ENCODE measurements around the gene NCOA3.
"Not testable (repeated sequence)": the region's sequence is repeated elsewhere in the genome, so short reads cannot be mapped to it uniquely, and the experiment has no call there.

NCOA3 gene

DNA sequence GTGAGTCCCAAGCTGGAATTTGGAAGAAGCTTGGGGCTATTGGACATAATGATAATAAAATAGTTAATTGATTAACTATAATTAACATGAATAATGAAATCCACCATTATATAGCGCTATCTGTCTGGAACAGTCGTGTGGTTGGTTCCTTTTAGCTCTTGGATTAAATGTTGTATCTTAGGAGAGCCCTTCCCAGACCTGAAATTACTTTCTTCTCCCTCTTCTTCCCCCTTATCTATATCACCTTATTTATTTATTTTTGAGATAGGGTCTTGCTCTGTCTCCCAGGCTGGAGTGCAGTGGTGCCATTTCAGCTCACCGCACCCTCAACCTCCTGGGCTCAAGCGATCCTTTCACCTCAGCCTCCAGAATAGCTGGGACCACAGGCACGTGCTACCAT lies 64.6 kb downstream of the NCOA3 start:
- DNase-seq (ENCODE audit: low read depth) = no peak

DNA sequence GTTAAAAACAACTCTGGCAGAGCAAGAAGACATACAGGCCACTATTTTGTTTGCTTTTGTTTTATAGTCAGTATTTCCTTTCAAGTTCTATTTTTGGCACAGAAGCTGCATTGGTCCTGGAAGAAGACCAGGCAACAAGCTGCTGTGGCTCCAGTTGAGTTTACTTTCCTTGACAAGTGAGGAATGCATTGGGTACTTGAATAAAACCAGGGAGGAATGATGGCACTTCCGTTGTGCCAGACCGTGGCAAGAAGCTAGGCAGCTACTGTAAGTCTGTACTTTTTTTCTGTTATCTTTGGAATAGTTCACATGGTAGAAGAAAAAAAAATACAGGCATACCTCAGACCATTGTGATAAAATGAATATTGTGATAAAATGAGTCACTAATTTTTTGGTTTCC lies 66.3 kb downstream of the NCOA3 start:
- no peak for DNase-seq (ENCODE audit: low read depth)

DNA sequence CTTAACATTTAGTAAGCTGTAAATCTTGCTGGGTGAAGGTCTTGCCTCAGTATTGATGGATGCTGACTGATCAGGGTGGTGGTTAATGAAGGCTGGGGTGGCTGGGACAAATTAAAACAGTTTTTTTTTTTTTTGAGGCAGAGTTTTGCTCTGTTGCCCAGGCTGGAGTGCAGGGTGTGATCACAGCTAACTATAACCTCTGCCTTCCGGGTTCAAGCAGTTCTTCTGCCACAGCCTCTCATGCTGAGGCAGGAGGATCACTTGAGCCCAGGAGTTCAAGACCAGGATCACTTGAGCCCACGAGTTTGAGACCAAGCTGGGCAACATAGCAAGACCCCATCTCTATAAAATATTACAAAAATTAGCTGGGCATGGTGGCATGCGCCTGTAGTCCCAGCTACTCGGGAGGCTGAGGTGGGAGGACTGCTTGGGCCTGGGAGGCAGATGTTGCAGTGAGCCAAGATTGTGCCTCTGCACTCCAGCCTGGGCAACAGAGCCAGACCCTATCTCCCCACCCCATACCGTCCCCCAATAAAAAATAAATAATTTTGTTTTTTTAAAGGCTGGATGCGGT lies 67.2 kb downstream of the NCOA3 start:
- no peak for DNase-seq (ENCODE audit: low read depth)

DNA sequence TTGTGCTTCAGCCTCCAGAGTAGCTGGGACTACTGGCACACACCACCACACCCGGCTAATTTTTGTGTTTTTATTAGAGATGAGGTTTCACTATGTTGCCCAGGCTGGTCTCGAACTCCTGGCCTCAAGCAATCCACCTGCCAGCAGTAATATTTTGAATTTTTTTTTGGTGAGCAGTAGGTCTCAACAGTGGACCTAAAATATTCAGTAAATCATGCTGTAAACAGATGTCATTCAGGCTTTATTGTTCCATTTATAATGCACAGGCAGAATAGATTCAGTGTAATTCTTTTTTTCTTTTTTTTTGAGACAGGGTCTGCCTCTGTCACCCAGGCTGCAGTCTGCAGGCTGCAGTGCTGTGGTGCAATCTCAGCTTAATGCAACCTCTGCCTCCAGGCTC lies 69.7 kb downstream of the NCOA3 start:
- no peak for DNase-seq (ENCODE audit: low read depth)

DNA sequence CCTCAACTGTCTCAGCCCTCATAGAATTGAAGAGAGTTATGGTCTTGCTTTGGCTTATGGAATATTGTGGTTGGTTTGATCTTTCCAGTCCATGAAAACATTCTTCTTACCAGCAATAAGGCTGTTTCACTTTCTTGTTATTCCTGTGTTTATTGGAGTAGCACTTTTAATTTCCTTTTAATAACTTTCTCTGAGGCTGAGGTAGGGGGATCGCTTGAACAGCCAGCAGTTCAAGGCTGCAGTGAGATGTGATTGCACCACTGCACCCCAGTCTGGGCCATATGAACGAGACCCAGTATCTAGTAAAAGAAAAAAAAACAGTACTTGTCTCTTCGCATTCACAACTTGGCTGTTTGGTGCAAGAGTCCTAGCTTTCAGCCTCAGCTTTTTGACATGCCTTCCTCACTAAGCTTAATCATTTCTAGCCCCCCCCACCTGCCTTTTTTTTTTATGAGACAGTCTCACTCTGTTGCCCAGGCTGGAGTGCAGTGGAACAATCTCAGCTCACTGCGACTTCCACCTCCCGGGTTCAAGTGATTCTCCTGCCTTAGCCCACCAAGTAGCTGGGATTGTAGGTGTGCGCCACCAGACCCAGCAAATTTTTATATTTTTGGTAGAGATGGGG lies 70.5 kb downstream of the NCOA3 start:
- DNase-seq (ENCODE audit: low read depth) = no peak

DNA sequence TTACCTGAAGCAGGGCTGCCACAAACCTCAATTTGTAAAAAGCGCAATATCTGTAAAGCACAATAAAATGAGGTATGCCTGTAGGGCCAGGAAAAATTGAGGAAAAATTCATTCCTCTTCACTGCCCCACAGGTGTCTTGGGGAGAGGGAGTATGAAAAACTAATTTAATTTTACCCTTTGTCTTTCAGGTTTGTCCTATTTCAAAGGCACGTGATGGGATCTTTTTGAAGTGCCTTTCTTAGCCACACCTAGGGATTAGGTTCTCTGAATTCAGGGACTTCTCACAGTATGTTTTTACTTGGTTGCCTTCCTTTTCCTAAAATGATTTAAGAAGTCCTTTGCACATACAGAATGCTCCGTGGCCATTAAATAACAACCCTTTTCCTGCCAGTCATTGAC lies 71.9 kb downstream of the NCOA3 start:
- DNase-seq (ENCODE audit: low read depth) = no peak

DNA sequence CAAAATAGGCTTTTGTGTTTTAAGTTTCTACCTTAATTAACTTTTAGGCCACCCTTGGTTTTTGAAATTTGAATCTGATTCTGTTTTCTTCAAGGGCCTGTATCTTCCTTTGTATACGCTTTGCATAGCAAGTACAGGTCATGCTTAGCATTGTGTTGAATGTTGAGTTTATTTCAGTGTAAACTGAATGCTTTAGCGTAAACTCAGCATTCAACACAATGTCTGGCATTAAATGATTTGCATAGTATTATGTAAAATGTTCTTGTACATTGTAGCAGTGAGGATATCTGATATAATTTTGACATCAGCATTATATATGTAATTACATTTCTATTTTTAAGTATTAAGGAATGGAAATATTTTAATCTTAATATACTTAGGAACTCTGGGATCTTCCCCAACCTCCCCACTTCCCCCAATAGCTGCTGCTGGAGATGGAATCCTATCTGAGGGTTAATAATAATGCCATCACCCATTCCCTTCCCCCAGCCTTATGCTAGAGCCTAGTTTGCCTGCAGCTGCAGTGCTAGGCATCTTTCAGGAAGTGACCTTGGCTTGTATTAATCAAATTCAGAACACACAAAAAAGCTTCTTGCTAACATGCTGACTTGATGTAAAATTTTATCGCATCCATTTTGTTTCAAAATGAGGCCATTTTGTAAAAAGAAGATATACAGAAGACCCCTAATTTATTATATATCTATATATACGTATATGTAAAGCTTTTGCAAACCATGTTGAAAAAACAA lies 73.1 kb downstream of the NCOA3 start:
- DNase-seq (ENCODE audit: low read depth) = no peak

DNA sequence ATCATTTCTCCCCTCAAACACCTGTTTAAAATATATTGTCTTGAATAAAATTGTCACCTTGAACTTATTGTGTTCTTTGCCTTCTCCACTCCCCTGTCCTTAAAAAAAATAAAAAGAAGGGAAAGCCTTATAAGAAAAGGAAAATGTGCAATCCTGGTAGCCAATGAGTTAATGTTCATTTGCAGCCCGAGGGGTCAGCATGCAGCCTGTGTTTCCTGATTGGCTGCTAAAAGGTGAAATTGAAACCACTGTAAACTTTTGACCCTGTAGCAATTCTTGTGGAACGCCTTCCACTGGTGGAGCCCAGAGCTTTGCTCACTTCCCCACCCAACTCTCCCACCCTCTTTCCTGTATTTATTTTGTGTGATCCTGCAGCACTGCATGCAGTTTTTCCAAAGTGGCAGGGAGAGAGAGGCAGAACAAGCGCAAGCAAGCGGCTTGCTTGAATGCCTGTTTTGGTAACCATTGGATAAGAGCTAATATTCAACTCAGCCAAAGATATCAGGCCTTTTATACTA lies 74.9 kb downstream of the NCOA3 start:
- no peak for DNase-seq (ENCODE audit: low read depth)

DNA sequence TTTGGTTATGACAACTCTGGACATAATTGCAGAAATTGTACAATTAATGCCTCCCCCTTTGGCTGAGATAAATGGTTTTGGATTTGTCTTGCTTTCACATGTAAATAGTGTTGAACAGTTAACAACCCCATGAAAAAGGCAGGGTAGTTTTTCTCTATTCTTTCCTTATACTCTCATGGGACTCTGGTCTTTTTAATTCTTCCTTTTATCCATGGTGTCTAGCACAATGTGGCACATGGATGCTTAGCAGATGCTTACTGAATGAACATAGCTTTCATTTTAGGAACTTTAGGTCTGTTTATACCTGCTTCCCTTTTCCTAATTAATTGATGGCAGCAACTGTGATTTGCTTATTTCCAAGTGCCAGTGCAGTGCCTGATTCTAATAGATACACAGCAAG lies 75.6 kb downstream of the NCOA3 start:
- no peak for DNase-seq (ENCODE audit: low read depth)

DNA sequence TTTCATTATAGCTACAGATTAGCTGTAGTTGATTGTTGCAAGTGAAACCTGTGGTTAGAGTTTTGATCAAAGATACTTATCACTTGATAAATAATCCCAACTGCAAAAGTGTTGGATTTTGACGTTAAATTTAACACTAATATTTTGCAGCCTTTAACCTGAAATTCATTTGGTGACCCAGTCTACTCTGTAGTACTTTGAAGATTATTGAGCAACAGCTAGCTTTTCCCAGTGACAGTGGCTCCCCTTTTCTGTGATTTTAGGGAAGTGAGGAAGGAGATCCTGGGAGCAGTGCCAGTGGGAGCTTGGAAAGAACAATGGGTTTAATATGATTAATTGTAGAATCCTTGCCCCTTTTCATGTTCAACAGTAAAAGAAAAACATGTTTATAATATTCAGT lies 76.9 kb downstream of the NCOA3 start:
- DNase-seq (ENCODE audit: low read depth) = no peak

DNA sequence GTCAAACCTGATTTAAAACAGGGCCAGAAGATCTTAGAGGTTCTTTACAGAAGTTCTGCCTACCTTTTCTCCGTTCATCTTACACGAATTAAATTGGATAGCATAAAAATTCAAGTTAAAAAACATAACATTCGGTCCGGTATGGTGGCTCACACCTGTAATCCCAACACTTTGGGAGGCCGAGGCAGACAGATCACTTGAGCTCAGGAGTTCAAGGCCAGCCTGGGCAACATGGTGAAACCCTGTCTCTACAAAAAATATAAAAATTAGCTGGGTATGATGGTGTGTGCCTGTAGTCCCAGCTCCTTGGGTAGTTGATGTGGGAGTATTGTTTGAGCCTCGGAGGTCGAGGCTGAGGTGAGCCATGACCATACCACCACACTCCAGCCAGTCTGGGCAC lies 79.0 kb downstream of the NCOA3 start:
- not testable (repeated sequence) for DNase-seq (ENCODE audit: low read depth)

DNA sequence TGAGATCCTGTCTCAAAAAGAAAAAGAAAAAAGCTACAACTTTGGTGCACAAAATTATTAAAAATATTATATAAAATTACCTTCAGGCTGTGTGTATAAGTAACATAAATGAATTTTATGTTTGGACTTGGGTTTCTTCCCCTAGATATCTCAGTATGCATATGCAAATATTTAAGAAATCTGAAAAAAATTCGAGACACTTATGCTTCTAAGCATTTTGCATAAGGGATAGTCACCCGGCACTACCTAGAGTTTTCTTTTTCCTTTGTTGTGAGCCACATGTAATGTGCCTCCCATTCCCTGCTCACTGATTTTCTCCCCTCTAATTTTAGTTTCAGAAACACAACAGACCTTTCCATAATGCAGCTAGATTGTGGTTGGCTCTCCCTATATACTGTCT lies 79.4 kb downstream of the NCOA3 start:
- no peak for DNase-seq (ENCODE audit: low read depth)

DNA sequence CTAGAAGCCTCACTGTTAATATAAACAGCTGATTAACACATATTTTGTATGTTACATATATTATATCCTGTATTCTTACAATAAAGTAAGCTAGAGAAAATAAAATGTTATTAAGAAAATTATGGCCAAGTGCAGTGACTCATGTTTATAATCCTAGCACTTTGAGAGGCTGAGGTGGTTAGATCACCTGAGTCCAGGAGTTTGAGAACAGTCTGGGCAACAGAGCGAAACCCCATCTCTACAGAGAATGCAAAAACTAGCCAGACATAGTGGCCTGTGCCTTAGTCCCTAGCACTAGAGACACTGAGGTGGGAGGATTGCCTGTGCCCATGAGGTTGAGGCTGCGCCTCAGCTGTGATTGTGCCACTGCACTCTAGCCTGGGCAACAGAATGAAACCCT lies 81.9 kb downstream of the NCOA3 start:
- no peak for DNase-seq (ENCODE audit: low read depth)

DNA sequence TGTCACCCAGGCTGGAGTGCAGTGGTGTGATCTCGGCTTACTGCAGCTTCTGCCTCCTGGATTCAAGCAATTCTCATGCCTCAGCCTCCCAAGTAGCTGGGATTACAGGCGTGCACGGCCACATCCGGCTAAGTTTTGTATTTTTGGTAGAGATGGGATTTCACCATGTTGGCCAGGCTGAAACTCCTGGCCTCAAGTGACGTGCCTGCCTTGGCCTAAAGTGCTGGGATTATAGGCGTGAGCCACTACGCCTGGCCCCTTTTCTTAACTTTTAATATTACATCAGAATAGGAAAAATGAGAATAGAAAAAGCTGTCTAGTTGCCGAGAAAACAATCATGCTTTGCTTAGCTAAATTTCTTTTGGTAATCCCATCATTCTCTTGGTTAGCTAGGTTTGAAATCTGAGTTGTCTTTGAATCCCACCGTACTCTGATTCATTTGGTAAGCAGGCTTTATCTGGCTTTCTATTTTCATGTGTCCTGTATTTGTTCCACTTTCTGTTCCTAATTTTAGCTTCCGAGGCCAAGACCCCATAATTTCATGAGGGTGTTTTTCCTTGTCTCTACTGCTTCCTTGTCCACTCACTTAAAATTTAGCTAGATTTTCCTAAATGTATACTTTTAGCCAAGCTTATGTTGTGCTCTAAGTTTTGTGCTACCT lies 83.5 kb downstream of the NCOA3 start:
- DNase-seq (ENCODE audit: low read depth) = no peak

DNA sequence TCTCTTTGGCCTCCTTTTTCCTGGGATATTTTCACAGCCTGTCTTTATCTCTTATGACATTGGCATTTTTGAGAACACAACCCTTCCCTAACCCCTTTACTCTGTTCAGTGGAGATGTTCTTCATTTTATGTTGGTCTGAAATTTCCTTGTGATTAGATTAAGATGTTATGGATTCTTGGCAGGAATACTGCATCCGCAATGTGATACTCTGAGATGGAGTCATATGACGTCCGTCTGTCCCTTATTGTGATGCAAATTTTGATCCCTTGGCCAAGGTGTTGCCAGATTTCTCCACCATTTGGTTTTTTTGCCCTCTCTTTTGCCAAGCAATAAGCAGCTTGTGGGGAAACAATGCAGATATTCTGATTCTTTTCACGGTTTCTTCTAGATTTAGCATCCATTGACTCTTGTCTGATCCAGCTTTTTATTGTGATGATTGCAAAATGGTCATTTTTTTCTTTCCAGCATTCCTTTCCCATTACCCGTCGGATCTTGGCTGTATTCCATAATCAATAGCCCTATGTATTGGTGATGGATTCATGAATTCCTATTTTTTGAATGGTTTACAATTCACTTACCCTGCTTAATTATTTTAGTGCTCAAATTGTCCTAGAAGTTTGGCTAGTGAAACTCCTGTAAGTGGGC lies 85.1 kb downstream of the NCOA3 start:
- no peak for DNase-seq (ENCODE audit: low read depth)

DNA sequence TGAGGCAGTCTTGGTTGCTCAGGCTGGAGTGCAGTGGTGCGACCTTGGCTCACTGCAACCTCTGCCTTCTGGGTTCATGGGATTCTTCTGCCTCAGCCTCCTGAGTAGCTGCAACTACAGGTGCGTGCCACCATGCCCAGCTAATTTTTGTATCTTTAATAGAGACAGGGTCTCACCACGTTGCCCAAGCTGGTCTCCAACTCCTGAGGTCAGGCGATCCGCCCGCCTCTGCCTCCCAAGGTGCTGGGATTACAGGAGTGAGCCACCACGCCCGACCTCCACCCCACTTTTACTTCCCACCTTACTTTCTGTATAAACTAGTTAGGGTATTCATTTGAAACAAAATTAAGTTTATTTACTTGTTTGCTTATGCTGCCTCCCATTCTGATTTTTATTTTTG lies 86.5 kb downstream of the NCOA3 start:
- no peak for DNase-seq (ENCODE audit: low read depth)

DNA sequence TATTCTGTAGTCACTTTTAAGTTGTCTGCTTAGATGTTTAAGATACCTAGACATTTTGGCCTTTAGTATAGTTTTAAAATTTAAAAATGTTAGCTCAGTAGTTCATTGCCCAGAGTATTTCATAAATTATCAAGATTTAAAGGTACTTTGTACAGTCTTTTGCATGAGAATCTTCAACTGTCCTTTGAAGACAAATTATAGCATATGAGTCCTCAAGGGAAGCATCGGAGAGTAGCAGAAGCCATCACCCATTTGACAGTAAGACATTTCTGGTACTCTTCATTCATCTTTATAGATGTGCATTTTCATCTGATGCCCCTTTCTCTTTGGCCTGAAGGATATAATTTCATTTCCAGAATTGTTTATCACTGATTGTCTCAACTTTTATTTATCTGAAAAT lies 89.5 kb downstream of the NCOA3 start:
- no peak for DNase-seq (ENCODE audit: low read depth)

DNA sequence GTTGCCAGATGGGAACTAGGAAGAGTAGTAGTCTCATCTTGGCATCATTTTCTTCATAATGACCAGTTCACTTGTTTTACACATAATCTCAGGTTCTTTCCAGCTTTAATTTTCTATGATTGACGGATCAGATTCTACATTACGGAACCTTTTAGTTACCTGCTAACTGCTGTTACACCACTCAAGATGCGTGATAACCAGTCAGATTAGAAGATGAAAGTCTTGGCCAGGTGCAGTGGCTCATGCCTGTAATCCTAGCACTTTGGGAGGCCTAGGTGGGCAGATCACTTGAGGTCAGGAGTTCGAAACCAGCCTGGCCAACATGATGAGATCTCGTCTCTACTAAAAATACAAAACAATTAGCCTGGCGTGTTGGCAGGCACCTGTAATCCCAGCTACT lies 92.5 kb downstream of the NCOA3 start:
- no peak for DNase-seq (ENCODE audit: low read depth)

DNA sequence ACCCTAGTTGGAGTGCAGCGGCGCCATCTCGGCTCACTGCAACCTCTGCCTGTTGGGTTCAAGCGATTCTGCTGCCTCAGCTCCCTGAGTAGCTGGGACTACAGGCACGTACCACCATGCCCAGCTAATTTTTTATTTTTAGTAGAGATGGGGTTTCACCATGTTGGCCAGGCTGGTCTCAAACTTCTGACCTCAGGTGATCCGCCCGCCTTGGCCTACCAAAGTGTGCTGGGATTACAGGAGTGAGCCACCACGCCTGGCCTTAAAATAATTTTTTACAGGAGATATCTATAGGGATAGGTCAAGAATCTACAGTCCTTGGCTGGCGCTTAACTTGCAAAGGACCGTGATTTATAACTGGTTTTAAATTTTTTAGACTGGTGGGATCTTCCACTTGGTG lies 93.5 kb downstream of the NCOA3 start:
- not testable (repeated sequence) for DNase-seq (ENCODE audit: low read depth)

DNA sequence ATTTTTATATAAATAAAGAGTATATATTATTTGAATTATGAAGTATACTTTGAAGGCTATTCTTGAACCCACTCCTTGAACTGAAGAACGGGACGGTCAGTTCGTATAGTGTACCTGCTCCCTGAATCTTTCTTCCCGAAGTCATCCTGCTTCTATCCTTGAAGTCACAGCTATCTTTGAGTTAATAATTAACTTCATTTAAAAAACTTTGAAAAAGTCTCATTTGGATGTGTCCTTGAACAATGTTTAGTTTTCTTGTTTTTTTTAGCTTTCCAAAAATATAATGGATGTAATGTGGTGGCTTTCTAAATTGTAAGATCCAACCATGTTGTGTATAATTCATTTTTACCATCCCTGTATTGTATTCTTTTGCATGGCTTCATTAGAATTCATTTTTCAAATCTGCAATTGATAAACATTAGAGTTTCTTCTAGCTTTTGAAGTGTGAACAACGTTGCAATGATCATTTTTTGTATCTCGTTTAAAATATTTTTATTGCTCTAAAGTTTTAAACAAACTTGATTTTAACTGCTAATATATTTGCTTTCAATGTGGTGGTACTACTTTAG lies 94.4 kb downstream of the NCOA3 start:
- DNase-seq (ENCODE audit: low read depth) = no peak

DNA sequence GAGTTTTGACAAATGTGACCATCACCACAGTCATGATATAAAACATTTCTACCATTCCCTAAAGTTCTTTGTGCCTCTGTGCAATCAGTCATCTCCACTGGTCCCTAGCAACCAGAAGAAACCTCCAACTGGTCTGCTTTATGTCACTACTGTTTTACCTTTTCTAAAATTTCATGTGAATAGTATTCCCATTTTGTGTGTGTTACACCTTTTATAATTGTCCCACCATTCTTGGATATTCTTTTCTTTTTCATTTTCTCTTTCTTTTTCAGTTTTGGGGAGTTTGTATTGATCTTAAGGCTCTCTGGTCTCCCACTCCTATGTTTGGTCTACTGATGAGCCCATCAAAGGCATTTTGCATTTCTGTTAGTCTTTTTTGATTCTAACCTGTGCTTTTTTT lies 95.4 kb downstream of the NCOA3 start:
- DNase-seq (ENCODE audit: low read depth) = no peak

All from activated T-cell treated with anti-CD3 and anti-CD28 coated beads for 48 hours (primary cell).